K562 (cell line): Measurements from ENCODE around the gene OSCP1. TPM values are rescaled to one million over a fixed set of nuclear protein-coding genes. Genes with fewer than 3 reads are reported as not detected.

Source experiments
- ETV5 ChIP-seq: sonication (generic); formaldehyde crosslinking; IDR thresholded peaks from 2 replicates; pipeline ENCODE4 v1.4.0; 2020; ENCODE audit warnings: low read depth, mild to moderate bottlenecking, missing genetic modification reagents
- FUS ChIP-seq: fragments of 200-400 bp; formaldehyde crosslinking; optimal IDR thresholded peaks from 2 replicates; pipeline ENCODE3; 2017; ENCODE audit warnings: low read depth, low read length
- HOXB6 ChIP-seq: fragments of 250-450 bp; sonication (Bioruptor Pico); IDR thresholded peaks from 2 replicates; pipeline ENCODE4 v1.5.1; 2022; ENCODE audit warnings: mild to moderate bottlenecking, borderline replicate concordance
- KLF16 ChIP-seq: IDR thresholded peaks from 2 replicates; pipeline ENCODE4 v1.6.1; 2016; ENCODE audit warnings: antibody characterized with exemption
- MCM7 ChIP-seq, 2 experiments: fragments of 450-650 bp; IDR thresholded peaks; 2 replicates each; pipeline ENCODE4 v1.6.1; 2016 to 2018
- PHTF2 ChIP-seq: fragments of 250-450 bp; sonication (Bioruptor Pico); IDR thresholded peaks from 2 replicates; pipeline ENCODE4 v1.5.0; 2021; ENCODE audit warnings: mild to moderate bottlenecking
- PTTG1 ChIP-seq: fragments of 450-650 bp; IDR thresholded peaks from 2 replicates; pipeline ENCODE4 v1.6.1; 2016; ENCODE audit warnings: low read depth, mild to moderate bottlenecking, missing genetic modification characterization, missing compliant biosample characterization
- RBM25 ChIP-seq: fragments of 200-400 bp; formaldehyde crosslinking; IDR thresholded peaks from 2 replicates; pipeline ENCODE4 v1.6.1; 2018; ENCODE audit warnings: low read length, low read depth, moderate library complexity; ENCODE audit not compliant: severe bottlenecking
- ZNF23 ChIP-seq: fragments of 250-450 bp; sonication (Bioruptor Pico); IDR thresholded peaks from 2 replicates; pipeline ENCODE4 v1.4.0; 2020; ENCODE audit warnings: mild to moderate bottlenecking
- ZNF589 ChIP-seq: fragments of 200-800 bp; sonication (Bioruptor generic); IDR thresholded peaks from 2 replicates; pipeline ENCODE4 v1.6.1; 2016; ENCODE audit warnings: low read depth, missing genetic modification characterization, missing compliant biosample characterization
- polyA plus RNA-seq, 8 experiments: library from polyadenylated mRNA; depleted of rRNA in 4 of 8; stranded (reverse) in 5 of 8; unstranded in 3 of 8; fragments of >200 nt; fragmentation: Nextera tagmentation in 2 of 8; fragmentation: Illumina TruSeq in 1 of 8; extraction: Ambion mirVana in 2 of 8; extraction: Trizol in 1 of 8; gene quantifications; 2 replicates each; pipeline versions ENCODE4 v1.2.1 to v1.2.3, GENCODE V29; 2011 to 2014; ENCODE audit warnings: inconsistent platforms in 1 of 8, missing spikeins in 1 of 8
- total RNA-seq, 7 experiments: library from RNA; depleted of rRNA in 6 of 7; stranded (reverse); fragments of >200 nt in 6 of 7; fragmentation: Illumina TruSeq in 2 of 7; extraction: Trizol in 2 of 7; gene quantifications; 2 replicates each; pipeline versions ENCODE4 v1.2.1 to v1.2.3, GENCODE V29; 2011 to 2021; ENCODE audit warnings: low replicate concordance in 1 of 7
- TF ChIP-seq, protein P1 (sequence below): fragments of 250-450 bp; sonication (Bioruptor Pico); IDR thresholded peaks from 2 replicates; pipeline ENCODE4 v1.5.0; 2020; ENCODE audit warnings: mild to moderate bottlenecking, borderline replicate concordance
- TF ChIP-seq, protein P2 (sequence below), 2 experiments: fragments of 450-650 bp; IDR thresholded peaks; 2 replicates each; pipeline ENCODE4 v1.6.1; 2016; ENCODE audit warnings: mild to moderate bottlenecking in 2 of 2, borderline replicate concordance in 1 of 2, low read depth in 1 of 2, moderate library complexity in 1 of 2
- TF ChIP-seq, protein P3 (sequence below): fragments of 450-650 bp; formaldehyde crosslinking; IDR thresholded peaks from 2 replicates; pipeline ENCODE4 v1.4.0; 2020; ENCODE audit warnings: mild to moderate bottlenecking, moderate library complexity
- TF ChIP-seq, protein P4 (sequence below): fragments of 250-450 bp; sonication (Bioruptor Pico); IDR thresholded peaks from 2 replicates; pipeline ENCODE4 v1.8.0; 2021; ENCODE audit warnings: moderate library complexity, mild to moderate bottlenecking, inconsistent platforms

OSCP1 gene
- total and polyA plus RNA-seq, 9 of the 15 experiments (the other 6 are each of a cell fraction or from before 2014, with no cell fraction given), result 0.15 to 0.40 (median 0.33) TPM; not detected in 5

DNA sequence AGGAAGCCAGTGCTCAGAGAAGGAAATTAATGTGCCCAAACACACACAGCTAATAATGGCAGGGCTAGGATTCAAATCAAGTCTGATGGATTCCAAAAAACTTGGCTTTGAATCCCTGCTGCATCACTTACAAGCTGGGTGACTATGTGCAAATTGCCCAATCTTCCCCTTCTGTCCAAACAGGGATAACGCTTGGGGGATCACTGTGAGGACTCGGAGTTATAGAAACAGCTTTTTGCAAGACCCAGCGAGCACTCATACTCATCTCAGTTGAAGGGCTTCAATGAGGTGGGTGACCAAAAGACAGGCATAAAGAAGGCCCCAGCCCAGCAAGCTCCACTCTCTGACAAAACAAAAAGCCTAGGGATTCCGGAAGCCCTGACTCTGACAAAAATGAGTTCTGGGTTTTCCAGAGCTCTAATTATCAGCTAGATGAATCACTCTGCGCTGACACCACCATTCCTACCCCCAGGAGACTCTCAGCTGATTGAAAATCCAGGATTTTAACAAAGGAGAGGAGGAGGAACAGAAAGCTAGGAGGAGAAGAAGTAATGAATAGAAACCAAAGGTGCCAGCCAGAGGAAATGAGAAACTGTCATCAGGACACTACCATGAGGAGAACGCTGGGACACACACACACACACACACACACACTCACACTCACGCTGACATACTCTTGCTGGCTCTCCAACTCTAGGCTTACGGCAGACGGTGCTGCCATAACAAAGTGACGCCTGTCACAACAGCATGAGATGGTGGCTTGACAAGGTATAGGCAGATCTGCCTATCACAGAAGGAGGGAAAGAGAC lies 62.9 kb downstream of the OSCP1 start (continued):
- TF ChIP-seq, protein P1, sequence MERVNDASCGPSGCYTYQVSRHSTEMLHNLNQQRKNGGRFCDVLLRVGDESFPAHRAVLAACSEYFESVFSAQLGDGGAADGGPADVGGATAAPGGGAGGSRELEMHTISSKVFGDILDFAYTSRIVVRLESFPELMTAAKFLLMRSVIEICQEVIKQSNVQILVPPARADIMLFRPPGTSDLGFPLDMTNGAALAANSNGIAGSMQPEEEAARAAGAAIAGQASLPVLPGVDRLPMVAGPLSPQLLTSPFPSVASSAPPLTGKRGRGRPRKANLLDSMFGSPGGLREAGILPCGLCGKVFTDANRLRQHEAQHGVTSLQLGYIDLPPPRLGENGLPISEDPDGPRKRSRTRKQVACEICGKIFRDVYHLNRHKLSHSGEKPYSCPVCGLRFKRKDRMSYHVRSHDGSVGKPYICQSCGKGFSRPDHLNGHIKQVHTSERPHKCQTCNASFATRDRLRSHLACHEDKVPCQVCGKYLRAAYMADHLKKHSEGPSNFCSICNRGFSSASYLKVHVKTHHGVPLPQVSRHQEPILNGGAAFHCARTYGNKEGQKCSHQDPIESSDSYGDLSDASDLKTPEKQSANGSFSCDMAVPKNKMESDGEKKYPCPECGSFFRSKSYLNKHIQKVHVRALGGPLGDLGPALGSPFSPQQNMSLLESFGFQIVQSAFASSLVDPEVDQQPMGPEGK, result no peak
- TF ChIP-seq, protein P2, sequence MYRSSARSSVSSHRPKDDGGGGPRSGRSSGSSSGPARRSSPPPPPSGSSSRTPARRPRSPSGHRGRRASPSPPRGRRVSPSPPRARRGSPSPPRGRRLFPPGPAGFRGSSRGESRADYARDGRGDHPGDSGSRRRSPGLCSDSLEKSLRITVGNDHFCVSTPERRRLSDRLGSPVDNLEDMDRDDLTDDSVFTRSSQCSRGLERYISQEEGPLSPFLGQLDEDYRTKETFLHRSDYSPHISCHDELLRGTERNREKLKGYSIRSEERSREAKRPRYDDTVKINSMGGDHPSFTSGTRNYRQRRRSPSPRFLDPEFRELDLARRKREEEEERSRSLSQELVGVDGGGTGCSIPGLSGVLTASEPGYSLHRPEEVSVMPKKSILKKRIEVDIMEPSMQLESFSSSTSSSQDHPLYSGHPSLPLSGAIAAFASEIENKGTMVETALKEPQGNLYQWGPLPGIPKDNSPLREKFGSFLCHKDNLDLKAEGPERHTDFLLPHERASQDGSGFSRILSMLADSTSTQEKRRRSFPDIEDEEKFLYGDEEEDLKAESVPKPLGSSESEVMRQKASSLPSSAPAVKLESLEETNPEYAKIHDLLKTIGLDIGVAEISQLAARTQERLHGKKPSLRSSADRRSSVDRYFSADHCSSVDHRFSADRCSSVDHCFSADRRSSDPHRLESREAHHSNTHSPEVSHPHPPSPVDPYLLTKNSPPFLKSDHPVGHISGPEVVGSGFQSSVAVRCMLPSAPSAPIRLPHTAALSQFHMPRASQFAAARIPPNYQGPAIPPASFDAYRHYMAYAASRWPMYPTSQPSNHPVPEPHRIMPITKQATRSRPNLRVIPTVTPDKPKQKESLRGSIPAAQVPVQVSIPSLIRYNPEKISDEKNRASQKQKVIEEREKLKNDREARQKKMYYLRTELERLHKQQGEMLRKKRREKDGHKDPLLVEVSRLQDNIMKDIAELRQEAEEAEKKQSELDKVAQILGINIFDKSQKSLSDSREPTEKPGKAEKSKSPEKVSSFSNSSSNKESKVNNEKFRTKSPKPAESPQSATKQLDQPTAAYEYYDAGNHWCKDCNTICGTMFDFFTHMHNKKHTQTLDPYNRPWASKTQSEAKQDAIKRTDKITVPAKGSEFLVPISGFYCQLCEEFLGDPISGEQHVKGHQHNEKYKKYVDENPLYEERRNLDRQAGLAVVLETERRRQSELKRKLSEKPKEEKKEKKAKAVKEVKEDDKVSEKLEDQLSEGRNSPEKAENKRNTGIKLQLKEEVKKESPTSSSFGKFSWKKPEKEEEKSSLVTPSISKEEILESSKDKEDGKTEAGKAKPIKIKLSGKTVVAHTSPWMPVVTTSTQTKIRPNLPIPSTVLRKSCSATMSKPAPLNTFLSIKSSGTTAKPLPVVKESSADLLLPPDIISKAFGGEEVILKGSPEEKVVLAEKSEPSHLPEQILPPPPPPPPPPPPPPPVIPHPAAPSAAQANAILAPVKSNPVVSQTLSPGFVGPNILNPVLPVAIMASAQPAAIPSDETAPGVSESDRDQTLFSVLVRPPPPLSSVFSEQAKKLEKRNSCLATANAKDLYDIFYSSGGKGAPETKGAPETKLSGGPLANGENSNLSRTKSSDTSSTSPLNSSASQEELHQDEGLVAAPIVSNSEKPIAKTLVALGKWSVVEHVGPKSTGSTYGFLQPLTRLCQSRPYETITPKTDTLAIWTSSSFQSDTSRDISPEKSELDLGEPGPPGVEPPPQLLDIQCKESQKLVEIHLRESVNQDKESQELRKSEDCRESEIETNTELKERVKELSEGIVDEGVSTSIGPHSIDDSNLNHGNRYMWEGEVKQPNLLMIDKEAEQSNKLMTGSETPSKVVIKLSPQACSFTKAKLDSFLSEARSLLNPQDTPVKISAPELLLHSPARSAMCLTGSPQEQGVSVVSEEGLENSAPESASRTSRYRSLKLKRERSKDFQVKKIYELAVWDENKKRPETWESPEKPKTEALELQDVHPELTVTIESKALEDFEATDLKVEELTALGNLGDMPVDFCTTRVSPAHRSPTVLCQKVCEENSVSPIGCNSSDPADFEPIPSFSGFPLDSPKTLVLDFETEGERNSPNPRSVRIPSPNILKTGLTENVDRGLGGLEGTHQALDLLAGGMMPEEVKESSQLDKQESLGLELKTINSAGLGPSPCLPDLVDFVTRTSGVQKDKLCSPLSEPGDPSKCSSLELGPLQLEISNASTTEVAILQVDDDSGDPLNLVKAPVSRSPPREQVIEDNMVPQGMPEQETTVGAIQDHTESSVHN (IDR thresholded peaks at IDR 0.05; ENCODE audit: borderline replicate concordance in 1 of 2, low read depth in 1 of 2), result peak in 1 of 2 experiments; percentile 63; a peak in 1 of 4 replicates
- TF ChIP-seq HOXB6 (CRISPR knock-in tag) (no peak), ETV5 (CRISPR knock-in tag) (no peak; the same call in 1 of the 2 replicates), KLF16 (no peak), FUS (no peak), PHTF2 (no peak), PTTG1 (0 out of 2 replicates have a peak, but pooled peaks have one; percentile 31), RBM25 (peak; percentile 56), ZNF589 (CRISPR knock-in tag) (peak; percentile 19; the same call in 1 of the 2 replicates), ZNF23 (no peak), MCM7 (IDR thresholded peaks at IDR 0.05) (no peak)
- TF ChIP-seq, protein P3, sequence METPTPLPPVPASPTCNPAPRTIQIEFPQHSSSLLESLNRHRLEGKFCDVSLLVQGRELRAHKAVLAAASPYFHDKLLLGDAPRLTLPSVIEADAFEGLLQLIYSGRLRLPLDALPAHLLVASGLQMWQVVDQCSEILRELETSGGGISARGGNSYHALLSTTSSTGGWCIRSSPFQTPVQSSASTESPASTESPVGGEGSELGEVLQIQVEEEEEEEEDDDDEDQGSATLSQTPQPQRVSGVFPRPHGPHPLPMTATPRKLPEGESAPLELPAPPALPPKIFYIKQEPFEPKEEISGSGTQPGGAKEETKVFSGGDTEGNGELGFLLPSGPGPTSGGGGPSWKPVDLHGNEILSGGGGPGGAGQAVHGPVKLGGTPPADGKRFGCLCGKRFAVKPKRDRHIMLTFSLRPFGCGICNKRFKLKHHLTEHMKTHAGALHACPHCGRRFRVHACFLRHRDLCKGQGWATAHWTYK (CRISPR knock-in tag), result no peak
- TF ChIP-seq, protein P4, sequence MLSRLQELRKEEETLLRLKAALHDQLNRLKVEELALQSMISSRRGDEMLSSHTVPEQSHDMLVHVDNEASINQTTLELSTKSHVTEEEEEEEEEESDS (CRISPR knock-in tag), result no peak
